ENCODE measurements around the gene GRIA4. TPM values are rescaled to one million over a fixed set of nuclear protein-coding genes. Genes with fewer than 3 reads are reported as not detected.
"Not testable (repeated sequence)": the region's sequence is repeated elsewhere in the genome, so short reads cannot be mapped to it uniquely, and the experiment has no call there.

GRIA4 gene
- total RNA-seq, 4 donors from 2014 or later = not detected

GRCh38 chr11:105863523-105863922, 253.7 kb downstream of the GRIA4 start:
- H3K36me3 ChIP-seq = no peaks in the 10 kb centered on the region
- 41% methylated on average over 3 of the region's 3 CpGs for WGBS, 2 donors
- H3K27me3 ChIP-seq = no peaks in the 10 kb centered on the region
- H3K4me1 ChIP-seq = peaks cover 0 to 9% (median 0%) of the 10 kb centered on the region in 4 donors
- no peaks in the 10 kb centered on the region for H3K9me3 ChIP-seq
- no peak overlapping the region for H3K4me3 ChIP-seq
- no peak for DNase-seq (ENCODE audit: low spot score in 2 of 2)
- TF ChIP-seq EP300 (IDR thresholded peaks at IDR 0.05) (no peak), POLR2A (IDR thresholded peaks at IDR 0.05) (no peak), CTCF (IDR thresholded peaks at IDR 0.05) (no peak)
- no peak overlapping the region for H3K27ac ChIP-seq

- no peak for DNase-seq (ENCODE audit: low spot score in 2 of 2)
- no peaks in the 10 kb centered on the region for H3K9me3 ChIP-seq
- peaks cover 0 to 4% (median 0%) of the 10 kb centered on the region in 4 donors for H3K4me1 ChIP-seq
- no peaks in the 10 kb centered on the region for H3K27me3 ChIP-seq
- no peak overlapping the region for H3K4me3 ChIP-seq
- TF ChIP-seq POLR2A (IDR thresholded peaks at IDR 0.05) (no peak), EP300 (IDR thresholded peaks at IDR 0.05) (no peak), CTCF (IDR thresholded peaks at IDR 0.05) (no peak)
- WGBS, 2 donors = 69 to 71% methylated on average over 2 of the region's 2 CpGs
- no peak overlapping the region for H3K27ac ChIP-seq
- no peaks in the 10 kb centered on the region for H3K36me3 ChIP-seq
Measured at GRCh38 chr11:105867742-105868141, 257.9 kb downstream of the GRIA4 start.

- no peaks in the 10 kb centered on the region for H3K36me3 ChIP-seq
- H3K27ac ChIP-seq = no peak overlapping the region
- H3K4me1 ChIP-seq = peaks cover 0 to 4% (median 0%) of the 10 kb centered on the region in 4 donors
- WGBS, 2 donors = 81 to 83% methylated on average over 4 of the region's 4 CpGs
- no peak for DNase-seq (ENCODE audit: low spot score in 2 of 2)
- no peaks in the 10 kb centered on the region for H3K9me3 ChIP-seq
- H3K27me3 ChIP-seq = no peaks in the 10 kb centered on the region
- H3K4me3 ChIP-seq = no peak overlapping the region
- no peak for TF ChIP-seq EP300 (IDR thresholded peaks at IDR 0.05)
- no peak for TF ChIP-seq POLR2A (IDR thresholded peaks at IDR 0.05)
- no peak for TF ChIP-seq CTCF (IDR thresholded peaks at IDR 0.05)
Measured at GRCh38 chr11:105868762-105869285, 259.0 kb downstream of the GRIA4 start.

- TF ChIP-seq POLR2A (IDR thresholded peaks at IDR 0.05) (no peak), EP300 (IDR thresholded peaks at IDR 0.05) (no peak), CTCF (IDR thresholded peaks at IDR 0.05) (no peak)
Measured at GRCh38 chr11:105870516-105871113, 260.7 kb downstream of the GRIA4 start.

GRCh38 chr11:105878510-105878909, 268.6 kb downstream of the GRIA4 start:
- H3K9me3 ChIP-seq = peaks cover 0 to 10% (median 0%) of the 10 kb centered on the region in 4 donors
- H3K27me3 ChIP-seq = no peaks in the 10 kb centered on the region
- no peak overlapping the region for H3K4me3 ChIP-seq
- H3K36me3 ChIP-seq = no peaks in the 10 kb centered on the region
- TF ChIP-seq POLR2A (IDR thresholded peaks at IDR 0.05) (no peak), CTCF (IDR thresholded peaks at IDR 0.05) (no peak), EP300 (IDR thresholded peaks at IDR 0.05) (no peak)
- WGBS, 2 donors = 82 to 97% methylated on average over 3 of the region's 3 CpGs
- H3K27ac ChIP-seq = no peak overlapping the region
- no peaks in the 10 kb centered on the region for H3K4me1 ChIP-seq
- DNase-seq (ENCODE audit: low spot score in 2 of 2) = no peak

More at GRCh38 chr11:105870516-105871113, 260.7 kb downstream of the GRIA4 start:
- Histone ChIP-seq H3K36me3 (no peaks in the 10 kb centered on the region), H3K4me3 (no peak overlapping the region), H3K9me3 (peaks cover 0 to 10% (median 0%) of the 10 kb centered on the region in 4 donors), H3K27me3 (no peaks in the 10 kb centered on the region), H3K4me1 (peaks cover 0 to 4% (median 0%) of the 10 kb centered on the region in 4 donors), H3K27ac (no peak overlapping the region)
- no peak for DNase-seq (ENCODE audit: low spot score in 2 of 2)
- 74 to 76% methylated on average over 8 of the region's 8 CpGs for WGBS, 2 donors

- not testable (repeated sequence) for H3K4me3 ChIP-seq; H3K4me1 ChIP-seq; H3K36me3 ChIP-seq; DNase-seq (ENCODE audit: low spot score in 2 of 2); H3K27ac ChIP-seq; H3K27me3 ChIP-seq; H3K9me3 ChIP-seq
- 82 to 85% methylated on average over 4 of the region's 5 CpGs for WGBS, 2 donors
Measured at GRCh38 chr11:105878927-105879326, 269.1 kb downstream of the GRIA4 start.
